HepG2 (cell line): ENCODE measurements around the gene ATRNL1. TPM values are rescaled to one million over a fixed set of nuclear protein-coding genes. Genes with fewer than 3 reads are reported as not detected.

Experiments
- ATAC-seq: fragments of 200-7000 bp; cut with Tn5 transposase; 3 replicates; pipeline ENCODE4 v1.9.1; 2020; ENCODE audit warnings: mild to moderate bottlenecking, moderate library complexity
- BruUV-seq: library from RNA; stranded (reverse); fragments of 400-500 nt; replicated peaks from 2 replicates; lab custom pipeline; 2021; lab: Mats Ljungman, UMichigan
- CTCF ChIA-PET: fragments of 300-600 bp; formaldehyde crosslinking; extraction: SDS; loops from one replicate; lab custom pipeline; 2021; ENCODE audit warnings: low total read pairs, inconsistent platforms, low intra/inter-chr PET ratio; lab: Yijun Ruan, JAX
- POLR2A ChIA-PET: fragments of 350-600 bp; sonication (Branson Sonifier 250); formaldehyde crosslinking; loops from one replicate; lab custom pipeline; 2020; ENCODE audit warnings: antibody characterized with exemption, inconsistent platforms; lab: Yijun Ruan, JAX
- DNase-seq: peaks from one replicate; pipeline ENCODE4 v3.0.0-alpha.2; 2015; ENCODE audit warnings: low spot score
- FAIRE-seq: peaks from 3 replicates; lab custom pipeline; 2011; peaks lifted over from hg19 to GRCh38; lab: Jason Lieb, UNC
- H2AFZ ChIP-seq: one replicate; pipeline ENCODE4 v1.6.1; 2011; ENCODE audit warnings: low read length, inconsistent platforms
- H3K27ac ChIP-seq: fragments of 300-600 bp; 3 replicates; pipeline ENCODE4 v1.8.0; 2011; ENCODE audit warnings: mixed run types, mild to moderate bottlenecking, mixed read lengths, low read length, inconsistent platforms; ENCODE audit not compliant: insufficient read depth; ENCODE audit errors: extremely low read length
- H3K27me3 ChIP-seq, 2 experiments: fragments of 200-600 bp in 1 of 2; 2 replicates in 1 of 2; 3 replicates in 1 of 2; pipeline versions ENCODE4 v1.6.0 to v1.8.0; 2011; ENCODE audit warnings: low read length in 2 of 2, mild to moderate bottlenecking in 2 of 2, moderate library complexity in 2 of 2, inconsistent platforms in 1 of 2; ENCODE audit not compliant: insufficient read depth in 2 of 2, control insufficient read depth in 1 of 2
- H3K36me3 ChIP-seq, 2 experiments: fragments of 200-600 bp in 1 of 2; replicated peaks in 1 of 2; 2 replicates in 1 of 2; 3 replicates in 1 of 2; pipeline versions ENCODE4 v1.5.1 to v1.8.0; 2011; ENCODE audit warnings: low read length in 2 of 2, inconsistent platforms in 1 of 2; ENCODE audit not compliant: insufficient read depth in 2 of 2, control insufficient read depth in 1 of 2
- H3K4me1 ChIP-seq: 2 replicates; pipeline ENCODE4 v1.5.1; 2012; ENCODE audit warnings: low read length, inconsistent platforms; ENCODE audit not compliant: insufficient read depth
- H3K4me2 ChIP-seq: 2 replicates; pipeline ENCODE4 v1.6.0; 2011; ENCODE audit warnings: low read depth, low read length, inconsistent platforms
- H3K4me3 ChIP-seq, 3 experiments: fragments of 200-600 bp in 1 of 3; sonication (generic), shearing (Covaris generic) in 1 of 3; replicated peaks in 1 of 3; 2 replicates each; pipeline ENCODE4 v1.5.1; 2011 to 2016; ENCODE audit warnings: low read length in 3 of 3, inconsistent platforms in 2 of 3, low read depth in 2 of 3, mild to moderate bottlenecking in 2 of 3, control low read depth in 1 of 3, mixed read lengths in 1 of 3; ENCODE audit not compliant: insufficient read depth in 1 of 3
- H3K79me2 ChIP-seq: one replicate; pipeline ENCODE4 v1.6.1; 2011; ENCODE audit warnings: low read length, inconsistent platforms; ENCODE audit not compliant: insufficient read depth
- H3K9ac ChIP-seq: 2 replicates; pipeline ENCODE4 v1.6.0; 2011; ENCODE audit warnings: mild to moderate bottlenecking, low read depth, low read length, inconsistent platforms; ENCODE audit not compliant: insufficient read depth
- H3K9me3 ChIP-seq: 2 replicates; pipeline ENCODE4 v1.5.1; 2012; ENCODE audit warnings: mild to moderate bottlenecking, low read length
- H4K20me1 ChIP-seq: 2 replicates; pipeline ENCODE4 v1.6.0; 2011; ENCODE audit warnings: inconsistent platforms, mild to moderate bottlenecking, low read length, moderate library complexity; ENCODE audit not compliant: insufficient read depth
- KDM3A ChIP-seq: IDR thresholded peaks from 2 replicates; pipeline ENCODE4 v1.6.1; 2018; ENCODE audit warnings: low read depth, missing compliant biosample characterization
- NCOR1 ChIP-seq: fragments of 200-600 bp; sonication (generic); IDR thresholded peaks from 2 replicates; pipeline ENCODE4 v1.7.0; 2017; ENCODE audit warnings: antibody characterized with exemption, low read length, borderline replicate concordance
- SNRNP70 ChIP-seq: fragments of 200-400 bp; formaldehyde crosslinking; IDR thresholded peaks from 2 replicates; pipeline ENCODE4 v1.6.1; 2017; ENCODE audit warnings: mild to moderate bottlenecking, low read depth, low read length, moderate library complexity
- ZNF136 ChIP-seq: sonication (generic); formaldehyde crosslinking; IDR thresholded peaks from 2 replicates; pipeline ENCODE4 v1.8.1; 2022; ENCODE audit warnings: low read depth, mild to moderate bottlenecking, moderate library complexity, missing genetic modification reagents
- ZNF883 ChIP-seq: sonication (generic); formaldehyde crosslinking; IDR thresholded peaks from 2 replicates; pipeline ENCODE4 v1.5.1; 2020; ENCODE audit warnings: mild to moderate bottlenecking, missing genetic modification reagents; ENCODE audit errors: not compliant biosample characterization
- WGBS: methylation state at CpG from one replicate; pipeline ENCODE4 v1.1.6; 2017; ENCODE audit warnings: low lambda C conversion rate; 5-methylcytosine and 5-hydroxymethylcytosine counted together
- in situ Hi-C: cut with HindIII; loops from 2 replicates; pipeline ENCODE4 v1.10.0; 2017; ENCODE audit warnings: low pct_unique_long_range_greater_than_20kb; ENCODE audit not compliant: extremely low pct_ligation_motif_present
- intact Hi-C: fragments of 100-400 bp; cut with micrococcal nuclease; formaldehyde crosslinking; loops from one replicate; pipeline ENCODE4 v1.10.0; 2022; ENCODE audit not compliant: unreplicated experiment
- polyA plus RNA-seq, 8 experiments: library from polyadenylated mRNA; depleted of rRNA in 3 of 8; stranded (reverse) in 7 of 8; unstranded in 1 of 8; fragments of >200 nt; fragmentation: Illumina TruSeq in 4 of 8; extraction: Trizol in 4 of 8; gene quantifications; 2 replicates each; pipeline versions ENCODE4 v1.2.1 to v1.2.3, GENCODE V29; 2011 to 2016; ENCODE audit warnings: low read depth in 4 of 8, missing spikeins in 1 of 8, mixed read lengths in 1 of 8; ENCODE audit not compliant: insufficient read depth in 1 of 8
- total RNA-seq, 5 experiments: library from RNA; depleted of rRNA; stranded (reverse); fragments of >200 nt; fragmentation: Illumina TruSeq; extraction: Trizol; gene quantifications; 2 replicates each; pipeline ENCODE4 v1.2.3, GENCODE V29; 2016; ENCODE audit warnings: low read depth in 1 of 5
- TF ChIP-seq, protein P1 (sequence below): sonication (generic); formaldehyde crosslinking; IDR thresholded peaks from 2 replicates; pipeline ENCODE4 v1.4.0; 2020; ENCODE audit warnings: missing genetic modification reagents
- TF ChIP-seq, protein P2 (sequence below): sonication (generic); formaldehyde crosslinking; IDR thresholded peaks from 2 replicates; pipeline ENCODE4 v1.9.0; 2021; ENCODE audit warnings: missing genetic modification reagents, borderline replicate concordance

ATRNL1 gene
- total and polyA plus RNA-seq, 2 of the 13 experiments (the other 11 are each of a cell fraction or from before 2014, with no cell fraction given) = 0.04 TPM; not detected in 1

DNA sequence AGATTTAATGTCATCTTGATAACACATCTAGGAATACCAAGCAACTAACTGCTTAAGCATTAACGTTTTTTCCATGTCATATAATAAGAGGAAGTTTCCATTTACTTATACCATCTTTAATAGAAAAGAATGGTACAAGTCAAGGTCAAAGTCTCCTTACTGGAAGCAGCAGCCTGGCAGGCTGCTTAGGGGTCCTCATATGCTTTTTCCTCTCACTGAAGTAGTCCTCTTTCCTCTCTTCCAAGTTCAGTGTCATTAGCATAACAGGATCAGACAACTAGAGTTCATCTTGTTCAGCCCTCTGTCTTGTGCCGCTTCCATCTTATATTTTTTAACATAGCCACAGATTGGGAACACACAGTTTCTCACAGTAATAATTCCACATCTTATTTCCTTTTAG, 774.1 kb downstream of the ATRNL1 start:
- BruUV-seq = no TSS peak
- Histone ChIP-seq H3K9ac (no peak overlapping the region), H3K79me2 (no peaks in the 10 kb centered on the region), H3K36me3 (no peaks in the 10 kb centered on the region), H3K27ac (no peak overlapping the region), H4K20me1 (no peaks in the 10 kb centered on the region), H3K4me1 (no peaks in the 10 kb centered on the region), H3K27me3 (no peaks in the 10 kb centered on the region), H3K4me3 (no peak overlapping the region), H3K9me3 (no peaks in the 10 kb centered on the region), H3K4me2 (no peak overlapping the region), H2AFZ (no peak overlapping the region)
- ATAC-seq = no peak
- POLR2A ChIA-PET = no interaction called here
- in situ Hi-C loops (no loop called here), intact Hi-C loops (no loop called here)
- CTCF ChIA-PET = no interaction called here
- no peak for DNase-seq
- no peak for TF ChIP-seq KDM3A (CRISPR knock-in tag)
- TF ChIP-seq SNRNP70 = no peak
- no peak for TF ChIP-seq NCOR1
- no peak for TF ChIP-seq ZNF883 (CRISPR knock-in tag)
- TF ChIP-seq, protein P1, sequence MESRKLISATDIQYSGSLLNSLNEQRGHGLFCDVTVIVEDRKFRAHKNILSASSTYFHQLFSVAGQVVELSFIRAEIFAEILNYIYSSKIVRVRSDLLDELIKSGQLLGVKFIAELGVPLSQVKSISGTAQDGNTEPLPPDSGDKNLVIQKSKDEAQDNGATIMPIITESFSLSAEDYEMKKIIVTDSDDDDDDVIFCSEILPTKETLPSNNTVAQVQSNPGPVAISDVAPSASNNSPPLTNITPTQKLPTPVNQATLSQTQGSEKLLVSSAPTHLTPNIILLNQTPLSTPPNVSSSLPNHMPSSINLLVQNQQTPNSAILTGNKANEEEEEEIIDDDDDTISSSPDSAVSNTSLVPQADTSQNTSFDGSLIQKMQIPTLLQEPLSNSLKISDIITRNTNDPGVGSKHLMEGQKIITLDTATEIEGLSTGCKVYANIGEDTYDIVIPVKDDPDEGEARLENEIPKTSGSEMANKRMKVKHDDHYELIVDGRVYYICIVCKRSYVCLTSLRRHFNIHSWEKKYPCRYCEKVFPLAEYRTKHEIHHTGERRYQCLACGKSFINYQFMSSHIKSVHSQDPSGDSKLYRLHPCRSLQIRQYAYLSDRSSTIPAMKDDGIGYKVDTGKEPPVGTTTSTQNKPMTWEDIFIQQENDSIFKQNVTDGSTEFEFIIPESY (CRISPR knock-in tag) = no peak
- TF ChIP-seq, protein P2, sequence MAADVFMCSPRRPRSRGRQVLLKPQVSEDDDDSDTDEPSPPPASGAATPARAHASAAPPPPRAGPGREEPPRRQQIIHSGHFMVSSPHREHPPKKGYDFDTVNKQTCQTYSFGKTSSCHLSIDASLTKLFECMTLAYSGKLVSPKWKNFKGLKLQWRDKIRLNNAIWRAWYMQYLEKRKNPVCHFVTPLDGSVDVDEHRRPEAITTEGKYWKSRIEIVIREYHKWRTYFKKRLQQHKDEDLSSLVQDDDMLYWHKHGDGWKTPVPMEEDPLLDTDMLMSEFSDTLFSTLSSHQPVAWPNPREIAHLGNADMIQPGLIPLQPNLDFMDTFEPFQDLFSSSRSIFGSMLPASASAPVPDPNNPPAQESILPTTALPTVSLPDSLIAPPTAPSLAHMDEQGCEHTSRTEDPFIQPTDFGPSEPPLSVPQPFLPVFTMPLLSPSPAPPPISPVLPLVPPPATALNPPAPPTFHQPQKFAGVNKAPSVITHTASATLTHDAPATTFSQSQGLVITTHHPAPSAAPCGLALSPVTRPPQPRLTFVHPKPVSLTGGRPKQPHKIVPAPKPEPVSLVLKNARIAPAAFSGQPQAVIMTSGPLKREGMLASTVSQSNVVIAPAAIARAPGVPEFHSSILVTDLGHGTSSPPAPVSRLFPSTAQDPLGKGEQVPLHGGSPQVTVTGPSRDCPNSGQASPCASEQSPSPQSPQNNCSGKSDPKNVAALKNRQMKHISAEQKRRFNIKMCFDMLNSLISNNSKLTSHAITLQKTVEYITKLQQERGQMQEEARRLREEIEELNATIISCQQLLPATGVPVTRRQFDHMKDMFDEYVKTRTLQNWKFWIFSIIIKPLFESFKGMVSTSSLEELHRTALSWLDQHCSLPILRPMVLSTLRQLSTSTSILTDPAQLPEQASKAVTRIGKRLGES (CRISPR knock-in tag) = no peak
- TF ChIP-seq ZNF136 (CRISPR knock-in tag) = no peak
- 49% methylated on average over 2 of the region's 2 CpGs for WGBS
- FAIRE-seq = no peak
